Osteocyte (in vitro differentiated cells): ENCODE data around the gene INSYN2B. TPM values are rescaled to one million over a fixed set of nuclear protein-coding genes. Genes with fewer than 3 reads are reported as not detected.

Experiments used
- DNase-seq: peaks from one replicate; pipeline ENCODE4 v3.0.0; 2021; ENCODE audit warnings: mixed read lengths; ENCODE audit not compliant: unreplicated experiment; ENCODE audit errors: extremely low spot score
- H3K27ac Mint-ChIP-seq: one replicate; pipeline ENCODE4 v1.8.0; 2021; ENCODE audit warnings: mild to moderate bottlenecking, mixed read lengths; ENCODE audit not compliant: unreplicated experiment
- H3K27me3 Mint-ChIP-seq: one replicate; pipeline ENCODE4 v1.8.0; 2021; ENCODE audit warnings: mixed read lengths; ENCODE audit not compliant: unreplicated experiment
- H3K36me3 Mint-ChIP-seq: one replicate; pipeline ENCODE4 v1.8.0; 2021; ENCODE audit warnings: mixed read lengths; ENCODE audit not compliant: unreplicated experiment
- H3K4me1 Mint-ChIP-seq: one replicate; pipeline ENCODE4 v1.8.0; 2021; ENCODE audit warnings: mixed read lengths; ENCODE audit not compliant: unreplicated experiment
- H3K4me3 Mint-ChIP-seq: one replicate; pipeline ENCODE4 v1.8.0; 2021; ENCODE audit warnings: mild to moderate bottlenecking, moderate library complexity, mixed read lengths; ENCODE audit not compliant: unreplicated experiment
- H3K9me3 Mint-ChIP-seq: one replicate; pipeline ENCODE4 v1.8.0; 2021; ENCODE audit warnings: mixed read lengths; ENCODE audit not compliant: unreplicated experiment
- total RNA-seq: library from RNA; stranded (reverse); gene quantifications from 2 replicates; pipeline ENCODE4 v1.2.1, GENCODE V29; 2021
- TF ChIP-seq, protein P1 (sequence below): fragments of 200-600 bp; sonication (generic); IDR thresholded peaks from 2 replicates; pipeline ENCODE4 v1.5.0; 2021; ENCODE audit warnings: antibody characterized with exemption, mild to moderate bottlenecking, moderate library complexity

Gene INSYN2B
- total RNA-seq, 1 donor from 2014 or later = 2.7 TPM

DNA sequence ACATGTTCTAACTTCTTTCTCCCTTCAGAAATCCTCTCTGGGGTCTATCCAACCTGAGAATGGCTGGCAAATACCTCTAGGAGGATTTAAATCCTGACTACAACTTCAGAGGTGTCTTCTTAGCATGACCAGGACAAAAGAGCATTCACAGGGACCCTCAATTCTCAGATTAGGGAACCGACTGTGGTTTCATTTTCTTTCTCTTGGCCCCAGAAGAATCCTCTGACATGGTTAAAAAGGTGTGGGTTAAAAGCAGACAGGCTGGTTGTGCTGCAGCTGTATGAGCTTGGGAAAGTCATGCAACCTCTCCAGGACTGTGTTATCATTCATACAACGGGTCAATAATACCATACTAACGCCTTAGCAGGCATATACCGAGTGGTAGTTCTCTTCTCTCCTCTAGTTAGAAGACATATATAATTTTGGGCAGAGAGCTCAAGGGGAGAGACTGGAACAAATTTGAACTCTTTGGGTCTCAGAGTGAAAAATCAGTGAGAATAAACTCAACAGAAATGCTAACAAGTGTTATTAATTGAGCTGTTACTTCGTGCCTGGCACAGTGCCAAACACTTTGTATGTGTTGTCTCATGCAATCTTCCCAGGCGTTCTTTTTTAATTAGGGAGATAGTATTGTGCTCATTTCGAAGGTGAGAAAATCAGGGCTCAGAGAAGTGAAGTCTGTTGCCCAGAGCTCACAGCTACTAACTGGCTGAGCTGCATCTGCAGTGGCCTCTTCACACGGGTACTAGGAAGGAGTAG lies 35.2 kb downstream of the INSYN2B start:
- Mint-ChIP-seq H3K27ac (peak overlapping the region; percentile 82), H3K4me3 (no peak overlapping the region), H3K4me1 (peaks cover 16% of the 10 kb centered on the region), H3K9me3 (no peaks in the 10 kb centered on the region), H3K27me3 (no peaks in the 10 kb centered on the region), H3K36me3 (no peaks in the 10 kb centered on the region)
- no peak for DNase-seq
- TF ChIP-seq, protein P1, sequence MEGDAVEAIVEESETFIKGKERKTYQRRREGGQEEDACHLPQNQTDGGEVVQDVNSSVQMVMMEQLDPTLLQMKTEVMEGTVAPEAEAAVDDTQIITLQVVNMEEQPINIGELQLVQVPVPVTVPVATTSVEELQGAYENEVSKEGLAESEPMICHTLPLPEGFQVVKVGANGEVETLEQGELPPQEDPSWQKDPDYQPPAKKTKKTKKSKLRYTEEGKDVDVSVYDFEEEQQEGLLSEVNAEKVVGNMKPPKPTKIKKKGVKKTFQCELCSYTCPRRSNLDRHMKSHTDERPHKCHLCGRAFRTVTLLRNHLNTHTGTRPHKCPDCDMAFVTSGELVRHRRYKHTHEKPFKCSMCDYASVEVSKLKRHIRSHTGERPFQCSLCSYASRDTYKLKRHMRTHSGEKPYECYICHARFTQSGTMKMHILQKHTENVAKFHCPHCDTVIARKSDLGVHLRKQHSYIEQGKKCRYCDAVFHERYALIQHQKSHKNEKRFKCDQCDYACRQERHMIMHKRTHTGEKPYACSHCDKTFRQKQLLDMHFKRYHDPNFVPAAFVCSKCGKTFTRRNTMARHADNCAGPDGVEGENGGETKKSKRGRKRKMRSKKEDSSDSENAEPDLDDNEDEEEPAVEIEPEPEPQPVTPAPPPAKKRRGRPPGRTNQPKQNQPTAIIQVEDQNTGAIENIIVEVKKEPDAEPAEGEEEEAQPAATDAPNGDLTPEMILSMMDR = no peak

DNA sequence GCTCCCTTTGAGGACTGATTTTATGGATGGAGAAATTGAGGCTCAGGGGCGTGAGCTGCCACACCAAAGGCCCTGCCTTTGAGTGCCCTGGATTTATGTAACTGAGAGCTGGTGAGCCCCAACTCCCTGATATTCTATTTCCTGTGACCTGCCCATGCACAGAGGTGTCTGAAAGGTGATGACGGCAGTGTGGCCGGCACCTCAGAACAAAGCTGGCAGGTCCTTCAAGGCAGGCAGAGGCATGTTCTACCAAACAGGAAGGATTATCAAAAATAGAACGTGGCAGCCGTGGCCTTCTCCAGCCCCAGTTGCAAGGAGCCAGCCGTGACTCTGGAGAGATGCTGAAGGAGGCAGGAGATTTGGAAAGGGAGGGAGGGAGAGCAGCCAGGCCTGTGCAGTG lies 36.2 kb downstream of the INSYN2B start:
- H3K27me3 Mint-ChIP-seq = no peaks in the 10 kb centered on the region

DNA sequence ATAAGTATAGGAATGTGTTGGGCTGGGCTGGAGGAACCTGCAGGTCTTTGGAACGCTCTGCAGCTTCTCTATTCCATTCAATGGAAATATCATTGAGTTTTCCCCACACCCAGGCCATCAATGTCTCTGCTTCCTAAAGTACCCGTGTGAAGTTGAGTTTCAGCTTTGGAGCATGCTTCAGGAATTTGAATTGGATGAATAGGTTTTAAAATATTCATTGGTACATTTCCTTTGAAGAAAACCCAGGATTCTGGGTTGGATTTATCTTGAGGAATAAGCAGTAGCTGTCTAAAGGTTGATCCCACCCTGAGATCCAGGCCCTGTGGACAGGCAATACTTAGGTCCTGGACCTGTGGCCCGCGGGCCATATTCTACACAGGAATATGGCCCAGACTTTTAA lies 37.3 kb downstream of the INSYN2B start:
- Mint-ChIP-seq H3K4me3 (no peak overlapping the region), H3K27ac (no peak overlapping the region), H3K9me3 (no peaks in the 10 kb centered on the region), H3K27me3 (no peaks in the 10 kb centered on the region), H3K36me3 (no peaks in the 10 kb centered on the region), H3K4me1 (peaks cover 16% of the 10 kb centered on the region)
- DNase-seq = no peak
- TF ChIP-seq, protein P1 = no peak

More for the DNA sequence above, 36.2 kb downstream of the INSYN2B start:
- Mint-ChIP-seq H3K4me1 (peaks cover 16% of the 10 kb centered on the region), H3K27ac (no peak overlapping the region), H3K36me3 (no peaks in the 10 kb centered on the region), H3K9me3 (no peaks in the 10 kb centered on the region), H3K4me3 (no peak overlapping the region)
- TF ChIP-seq, protein P1 = no peak
- no peak for DNase-seq

DNA sequence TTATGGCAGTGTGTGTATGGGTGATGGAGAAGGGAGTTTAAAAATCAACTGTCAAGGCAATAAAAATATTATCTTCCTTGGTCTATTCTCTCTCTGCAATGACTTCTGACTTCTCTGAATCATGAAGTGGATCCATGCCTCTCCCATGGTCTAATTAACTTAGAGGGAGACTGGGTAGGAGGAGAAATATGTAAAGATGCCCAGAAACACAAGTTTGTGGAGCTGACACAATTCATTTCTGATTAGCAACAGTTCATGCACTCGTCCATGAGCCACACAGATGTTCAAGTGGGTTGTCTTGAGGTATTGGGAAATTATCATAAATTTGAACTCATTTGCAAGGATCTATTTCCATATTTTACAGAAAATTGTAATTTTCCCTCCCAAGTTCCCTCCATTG lies 38.1 kb downstream of the INSYN2B start:
- DNase-seq = no peak
- Mint-ChIP-seq H3K9me3 (no peaks in the 10 kb centered on the region), H3K27ac (no peak overlapping the region), H3K4me1 (peaks cover 16% of the 10 kb centered on the region), H3K27me3 (no peaks in the 10 kb centered on the region), H3K36me3 (no peaks in the 10 kb centered on the region), H3K4me3 (no peak overlapping the region)
- TF ChIP-seq, protein P1 = no peak

DNA sequence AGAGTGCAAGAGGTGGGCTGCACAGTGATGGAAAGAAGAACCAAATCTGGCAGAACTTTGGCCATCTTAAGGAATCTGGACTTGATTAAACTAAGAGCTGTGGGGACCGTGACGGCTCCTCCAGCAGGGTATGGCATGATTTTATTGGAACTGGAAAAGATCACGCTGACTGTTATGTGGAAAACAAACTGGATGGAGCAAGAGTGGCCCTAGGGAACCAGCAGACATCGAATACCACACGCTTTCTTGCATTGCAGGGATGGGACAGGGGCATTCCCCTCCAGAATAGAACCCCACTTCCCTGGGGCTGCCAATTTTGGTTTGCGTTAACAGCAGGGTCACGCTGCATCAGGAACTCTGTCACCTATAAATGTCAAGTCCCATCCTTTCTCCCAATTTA lies 38.8 kb downstream of the INSYN2B start:
- Mint-ChIP-seq H3K27me3 (no peaks in the 10 kb centered on the region), H3K4me1 (peaks cover 13% of the 10 kb centered on the region), H3K4me3 (no peak overlapping the region), H3K36me3 (no peaks in the 10 kb centered on the region), H3K9me3 (no peaks in the 10 kb centered on the region), H3K27ac (no peak overlapping the region)
- TF ChIP-seq, protein P1 = no peak
- DNase-seq = no peak
